Gastroesophageal sphincter (tissue), 3 donors: ENCODE data around the gene UBE2O.

Source experiments
- EP300 ChIP-seq: sonication (generic); formaldehyde crosslinking; IDR thresholded peaks from one replicate; pipeline ENCODE4 v1.6.1; 2017; ENCODE audit warnings: antibody characterized with exemption, mild to moderate bottlenecking
- POLR2A ChIP-seq, 2 donors: fragments of 450-650 bp; IDR thresholded peaks; one replicate each; pipeline ENCODE4 v1.6.1; 2017; ENCODE audit warnings: antibody characterized with exemption in 2 of 2, mild to moderate bottlenecking in 2 of 2, moderate library complexity in 1 of 2
- POLR2AphosphoS5 ChIP-seq: sonication (generic); formaldehyde crosslinking; IDR thresholded peaks from one replicate; pipeline ENCODE4 v1.6.1; 2017; ENCODE audit warnings: antibody characterized with exemption
- TF ChIP-seq, protein P1 (sequence below), 4 experiments: fragments of 200-600 bp in 2 of 4; fragments of 450-650 bp in 2 of 4; sonication (generic) in 1 of 4; IDR thresholded peaks; one replicate each; pipeline ENCODE4 v1.5.1; 2017 to 2019; ENCODE audit warnings: antibody characterized with exemption in 4 of 4, mild to moderate bottlenecking in 2 of 4, moderate library complexity in 2 of 4

DNA sequence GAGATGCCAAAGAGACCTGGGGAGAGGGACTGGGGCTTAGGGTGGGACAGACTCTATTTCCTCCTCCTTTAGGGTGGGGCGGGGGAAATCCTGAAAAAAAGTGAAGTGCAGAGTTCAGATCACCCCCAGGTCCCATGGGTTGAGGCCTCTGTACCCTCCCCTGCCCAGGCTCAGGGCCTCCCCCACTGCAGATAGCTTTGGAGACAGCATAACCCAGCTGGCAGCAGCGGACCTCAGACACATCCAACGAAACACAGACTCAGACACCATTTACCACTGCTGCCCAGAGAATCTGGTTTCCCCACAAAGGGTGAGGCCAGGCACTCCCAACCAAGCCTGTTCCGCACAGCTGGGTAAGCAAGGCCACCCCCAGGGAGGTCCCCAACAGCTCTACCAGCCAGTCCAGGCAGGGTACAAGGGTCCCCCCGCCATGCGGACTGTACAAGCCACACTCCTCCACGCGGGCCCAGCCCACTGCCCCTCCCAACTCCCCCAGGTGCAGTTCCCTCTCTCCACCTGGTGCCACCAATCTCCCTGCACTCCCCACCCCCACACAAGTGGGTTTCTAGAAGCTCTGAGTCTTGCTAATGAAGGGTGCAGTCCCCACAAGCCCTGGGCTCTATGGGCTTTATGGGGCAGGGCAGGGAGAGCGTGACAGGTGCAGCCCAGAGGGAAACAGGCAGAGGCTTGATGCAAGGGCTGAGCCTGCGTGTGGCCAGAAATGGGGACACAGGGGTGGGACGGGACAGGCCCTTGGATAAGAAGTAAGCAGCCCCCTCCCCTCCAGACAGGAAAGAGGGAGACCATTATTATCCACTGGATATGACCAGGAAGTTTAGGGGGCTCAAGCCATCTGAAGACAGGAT lies 39.4 kb upstream of the UBE2O start:
- TF ChIP-seq, protein P1, sequence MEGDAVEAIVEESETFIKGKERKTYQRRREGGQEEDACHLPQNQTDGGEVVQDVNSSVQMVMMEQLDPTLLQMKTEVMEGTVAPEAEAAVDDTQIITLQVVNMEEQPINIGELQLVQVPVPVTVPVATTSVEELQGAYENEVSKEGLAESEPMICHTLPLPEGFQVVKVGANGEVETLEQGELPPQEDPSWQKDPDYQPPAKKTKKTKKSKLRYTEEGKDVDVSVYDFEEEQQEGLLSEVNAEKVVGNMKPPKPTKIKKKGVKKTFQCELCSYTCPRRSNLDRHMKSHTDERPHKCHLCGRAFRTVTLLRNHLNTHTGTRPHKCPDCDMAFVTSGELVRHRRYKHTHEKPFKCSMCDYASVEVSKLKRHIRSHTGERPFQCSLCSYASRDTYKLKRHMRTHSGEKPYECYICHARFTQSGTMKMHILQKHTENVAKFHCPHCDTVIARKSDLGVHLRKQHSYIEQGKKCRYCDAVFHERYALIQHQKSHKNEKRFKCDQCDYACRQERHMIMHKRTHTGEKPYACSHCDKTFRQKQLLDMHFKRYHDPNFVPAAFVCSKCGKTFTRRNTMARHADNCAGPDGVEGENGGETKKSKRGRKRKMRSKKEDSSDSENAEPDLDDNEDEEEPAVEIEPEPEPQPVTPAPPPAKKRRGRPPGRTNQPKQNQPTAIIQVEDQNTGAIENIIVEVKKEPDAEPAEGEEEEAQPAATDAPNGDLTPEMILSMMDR (IDR thresholded peaks at IDR 0.05) = no peak
- no peak for TF ChIP-seq POLR2AphosphoS5
- TF ChIP-seq POLR2A (IDR thresholded peaks at IDR 0.05) = peak in 1 of 2 donors; percentile 6
- no peak for TF ChIP-seq EP300
